Middle frontal gyrus (tissue), 1 donor: ENCODE results near the gene COX5A.
A peak's percentile ranks its signal among the peaks of the same experiment; 100 is the strongest.

ENCODE experiments used
- DNase-seq: peaks from one replicate; pipeline ENCODE4 v3.0.0-alpha.2; 2015; ENCODE audit warnings: low spot score; ENCODE audit errors: extremely low spot score

COX5A gene

DNA sequence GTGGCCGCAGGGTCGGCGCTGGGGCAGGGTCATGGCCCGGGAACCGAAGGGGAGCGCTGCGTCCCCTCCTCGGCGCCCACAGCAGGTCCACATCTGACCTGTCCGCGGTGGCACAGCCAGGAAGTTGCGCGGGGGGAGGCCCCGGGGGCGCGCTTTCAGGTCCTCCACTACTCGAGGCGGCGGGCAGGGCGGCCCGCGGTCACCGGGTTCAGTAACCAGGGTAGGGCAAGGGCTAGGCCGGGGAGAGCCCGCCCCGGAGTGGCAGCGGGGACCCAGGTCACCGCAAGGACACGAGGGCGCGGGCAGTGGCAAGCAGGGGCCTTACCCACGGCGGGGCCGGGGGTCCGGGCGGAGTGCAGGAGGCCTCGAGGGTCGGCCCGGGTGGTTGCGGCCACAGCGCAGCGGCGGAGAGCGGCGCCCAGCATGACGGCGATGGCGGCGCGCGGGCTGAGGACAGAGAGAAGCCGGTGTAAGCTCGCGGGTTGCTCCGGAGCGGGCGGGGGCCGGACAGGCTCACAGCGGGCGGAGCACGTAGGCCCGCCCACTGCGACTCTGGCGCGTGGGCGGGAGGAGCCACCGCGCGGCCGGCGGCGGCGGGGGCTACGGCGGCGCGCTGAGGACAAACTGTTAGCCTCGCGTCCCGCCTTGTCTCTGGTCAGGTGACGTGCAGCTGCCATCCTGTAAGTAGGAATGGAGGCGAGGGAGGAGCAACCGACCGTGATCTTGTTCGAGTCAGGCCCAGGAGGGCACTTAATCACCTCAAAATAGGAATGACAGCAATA lies at the start of gene COX5A:
COX5A (minus strand) TSS at position 484 of the 782 bp plus-strand sequence; CDS start at position 425, 59 bp downstream.
- DNase-seq = peak; percentile 94

DNA sequence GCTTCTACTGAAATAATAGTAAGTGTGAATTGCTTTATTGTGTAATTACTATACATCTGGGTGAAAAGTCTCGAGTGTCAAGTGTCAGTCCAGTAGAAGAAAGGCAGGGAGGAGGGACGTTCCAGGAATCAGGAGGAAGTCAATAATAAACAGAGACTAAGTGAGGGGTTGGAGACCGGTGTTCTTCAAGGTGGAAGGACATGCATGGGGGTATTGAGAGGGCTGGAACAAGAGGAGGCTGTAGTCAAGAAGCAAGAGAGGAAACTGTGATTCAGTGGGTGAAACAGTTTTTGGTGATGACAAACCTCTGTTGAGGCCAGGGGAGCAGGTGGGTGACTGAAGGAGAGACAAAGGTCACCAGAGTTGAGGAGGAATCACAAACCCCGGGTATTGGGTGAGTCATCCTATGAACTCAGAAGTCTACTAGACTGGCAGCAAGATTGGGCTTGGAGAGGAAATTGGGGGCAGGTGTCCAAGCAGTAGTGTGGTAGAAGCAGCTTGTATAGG lies 45.9 kb upstream of the COX5A start:
- DNase-seq = no peak

DNA sequence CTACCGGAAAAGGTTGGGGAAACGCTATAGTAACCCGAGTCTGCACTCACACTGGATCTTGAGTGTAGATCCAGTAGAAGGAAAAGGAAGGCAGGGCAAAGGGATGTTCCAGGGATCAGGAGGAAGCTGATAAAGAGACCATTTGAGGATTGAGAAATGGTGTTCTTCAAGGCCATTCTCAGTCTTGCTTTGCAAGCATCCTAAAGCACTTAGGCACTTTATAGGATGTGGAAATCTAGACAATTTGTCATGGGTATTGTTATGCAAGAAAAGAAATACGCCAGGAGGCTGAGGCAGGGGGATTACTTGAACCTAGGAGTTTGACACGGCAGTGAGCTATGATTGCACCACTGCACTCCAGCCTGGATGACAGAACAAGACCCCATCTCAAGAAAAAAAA lies 44.3 kb upstream of the COX5A start:
- DNase-seq = no peak

GRCh38 chr15:74978503-74978902 lies 40.6 kb upstream of the COX5A start:
- no peak for DNase-seq

DNA sequence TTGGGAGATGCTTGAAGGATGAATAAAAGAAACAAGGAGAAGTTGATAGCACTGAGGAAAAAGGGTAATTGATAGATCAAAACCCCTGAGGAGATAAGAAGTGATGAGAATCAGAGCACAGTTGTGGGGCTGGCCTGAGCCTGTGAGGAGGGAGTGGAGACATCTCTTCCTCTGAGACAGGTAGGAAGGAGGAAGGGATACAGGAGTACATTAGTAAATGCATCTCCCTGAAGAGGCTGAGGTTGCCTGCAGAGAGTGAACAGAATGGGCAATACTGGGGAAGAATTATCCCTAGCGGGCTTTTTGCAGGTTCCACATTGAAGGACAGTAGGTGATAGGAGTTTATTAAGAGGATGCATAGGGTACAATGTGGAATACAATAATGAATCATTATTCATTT lies 40.2 kb upstream of the COX5A start:
- no peak for DNase-seq

- no peak for DNase-seq
Measured at GRCh38 chr15:74977599-74977998, 39.7 kb upstream of the COX5A start.

DNA sequence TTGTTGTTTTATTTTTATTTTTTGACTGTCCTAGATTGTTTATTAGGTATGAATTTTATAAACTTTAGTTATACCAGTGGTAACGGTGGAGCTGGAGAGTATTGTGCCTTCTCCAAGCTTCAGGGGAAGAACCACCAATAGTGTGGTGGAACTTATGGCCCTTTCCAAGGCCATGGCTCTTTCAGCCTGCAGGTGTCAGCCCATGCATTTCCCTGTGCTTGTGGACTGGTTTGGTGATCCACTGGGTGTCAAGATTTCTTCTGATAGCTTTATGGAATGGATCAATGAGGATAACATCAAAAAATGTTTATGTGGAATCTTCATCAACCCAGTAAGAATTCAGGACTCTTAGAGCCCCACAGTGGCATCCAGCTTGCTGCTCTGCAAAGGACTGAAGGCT lies 38.3 kb upstream of the COX5A start:
- no peak for DNase-seq

DNA sequence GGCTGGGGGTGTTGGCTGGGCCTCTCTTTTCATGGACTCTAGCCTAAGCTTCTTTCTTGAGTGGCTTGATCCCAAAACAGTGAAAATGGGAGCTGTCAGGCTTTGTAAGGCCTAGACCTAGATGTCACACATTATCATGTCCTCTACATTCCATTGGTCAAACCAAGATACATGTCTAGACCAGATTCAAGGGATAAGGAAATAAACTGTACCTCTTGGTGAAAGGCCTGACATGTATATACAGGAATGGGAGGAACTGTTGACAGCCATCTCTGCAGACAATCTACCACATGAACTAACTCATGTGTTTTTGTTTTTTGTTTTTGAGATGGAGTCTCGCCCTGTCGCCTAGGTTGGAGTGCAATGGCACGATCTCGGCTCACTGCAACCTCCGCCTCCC lies 29.8 kb upstream of the COX5A start:
- no peak for DNase-seq

DNA sequence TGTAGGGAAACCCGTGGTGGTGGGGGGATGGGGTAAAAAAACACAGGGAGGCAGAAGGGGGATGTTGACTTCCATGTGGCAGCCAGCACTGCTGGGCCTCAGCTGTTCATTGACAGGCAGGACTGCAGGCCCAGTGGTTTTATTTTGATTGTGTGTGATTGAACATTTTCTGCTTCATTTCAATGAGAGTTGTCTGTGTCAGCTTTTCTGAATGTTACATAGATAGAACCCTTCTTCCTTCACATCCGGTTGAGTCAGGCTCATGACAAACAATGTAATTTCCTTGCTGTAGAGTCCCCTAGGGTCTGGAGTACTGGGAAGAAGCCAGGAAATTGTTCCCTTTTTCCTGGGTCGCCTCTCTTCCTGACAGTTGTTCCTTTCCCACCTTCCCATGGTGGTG lies 26.9 kb upstream of the COX5A start:
- no peak for DNase-seq

DNA sequence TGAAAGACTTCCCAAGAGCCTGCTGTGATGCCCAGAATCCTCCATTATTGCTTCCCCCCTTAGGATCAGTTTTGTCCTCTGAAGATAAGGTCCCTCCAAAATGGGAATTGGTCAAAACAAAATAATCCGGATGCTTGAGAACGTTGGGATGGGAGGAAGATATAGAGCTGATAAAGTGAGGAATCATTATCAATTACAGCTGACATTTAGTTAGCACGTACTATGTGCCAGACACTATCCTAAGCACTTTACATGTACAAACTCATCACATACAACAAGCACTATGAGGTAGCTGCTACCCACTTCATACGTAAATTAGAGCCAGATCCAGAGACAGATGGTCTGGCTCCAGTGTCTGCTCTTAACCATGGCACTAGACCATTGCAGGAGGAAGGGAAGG lies 25.3 kb upstream of the COX5A start:
- no peak for DNase-seq

DNA sequence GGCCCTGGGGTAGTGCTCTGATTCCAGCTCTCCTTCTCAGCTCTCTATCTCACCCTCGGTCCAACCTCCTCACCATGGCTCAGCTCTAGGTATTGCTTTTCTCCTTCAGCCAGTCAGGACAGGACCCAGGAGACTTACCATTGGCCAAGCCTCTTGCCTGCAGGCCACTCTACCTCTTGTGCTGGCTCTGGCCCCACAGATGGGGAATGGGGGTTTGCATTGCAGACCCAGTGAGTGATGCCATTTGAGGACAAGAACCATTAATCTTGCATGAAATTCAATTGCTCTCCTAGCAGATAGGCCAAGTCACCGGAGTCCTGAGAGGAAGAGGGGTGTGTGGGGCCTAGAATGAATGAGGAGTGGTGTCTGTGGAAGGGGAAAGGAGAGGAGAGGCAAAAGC lies 24.8 kb upstream of the COX5A start:
- no peak for DNase-seq

DNA sequence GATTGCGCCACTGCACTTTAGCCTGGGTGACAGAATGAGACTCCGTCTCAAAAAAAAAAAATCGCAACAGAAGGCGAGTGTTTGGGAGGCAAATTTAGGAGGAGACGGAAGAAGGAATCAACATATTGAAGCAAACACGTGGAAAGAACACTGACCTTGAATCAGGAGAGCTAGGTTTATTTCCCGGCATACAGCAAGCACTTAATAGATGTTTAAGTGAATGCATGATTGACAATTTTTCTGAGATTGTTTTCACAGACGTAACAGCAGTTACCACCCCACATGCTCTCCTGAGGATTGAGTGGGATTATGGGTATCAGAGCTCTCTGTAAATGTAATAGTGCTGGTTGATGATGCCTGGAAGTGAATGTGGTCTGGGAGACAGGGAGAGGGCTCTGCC lies 24.3 kb upstream of the COX5A start:
- no peak for DNase-seq

- DNase-seq = no peak
Measured at GRCh38 chr15:74961616-74962015, 23.7 kb upstream of the COX5A start.

DNA sequence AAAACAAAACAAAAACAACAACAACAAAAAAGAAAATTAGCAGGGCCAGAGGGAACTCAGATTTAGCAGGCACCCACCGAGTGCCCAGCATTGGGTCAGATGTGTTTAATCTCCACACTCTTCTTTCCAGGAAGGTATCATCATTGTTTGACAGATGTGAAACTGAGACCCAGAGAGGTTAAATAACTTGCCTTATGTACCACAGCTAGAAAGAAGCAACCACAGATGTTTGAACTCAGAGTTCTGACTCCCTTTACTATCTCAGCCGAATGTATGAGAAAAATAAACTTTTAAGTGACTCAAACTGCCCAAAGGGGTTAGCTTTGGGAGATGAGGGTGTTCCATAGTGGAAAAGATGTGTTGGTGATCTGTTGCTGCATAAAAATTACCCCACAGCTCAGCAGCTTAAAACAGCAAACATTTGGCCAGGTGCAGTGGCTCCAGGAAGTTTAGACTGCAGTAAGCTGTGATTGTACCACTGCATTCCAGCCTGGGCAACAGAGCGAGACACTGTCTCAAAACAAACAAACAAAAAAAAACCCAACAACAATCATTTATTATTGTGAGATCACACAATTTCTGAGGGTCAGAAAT lies 23.2 kb upstream of the COX5A start:
- DNase-seq = no peak

GRCh38 chr15:74960286-74960685 lies 22.4 kb upstream of the COX5A start:
- DNase-seq = no peak

- no peak for DNase-seq
Measured at GRCh38 chr15:74959586-74959939, 21.7 kb upstream of the COX5A start.

DNA sequence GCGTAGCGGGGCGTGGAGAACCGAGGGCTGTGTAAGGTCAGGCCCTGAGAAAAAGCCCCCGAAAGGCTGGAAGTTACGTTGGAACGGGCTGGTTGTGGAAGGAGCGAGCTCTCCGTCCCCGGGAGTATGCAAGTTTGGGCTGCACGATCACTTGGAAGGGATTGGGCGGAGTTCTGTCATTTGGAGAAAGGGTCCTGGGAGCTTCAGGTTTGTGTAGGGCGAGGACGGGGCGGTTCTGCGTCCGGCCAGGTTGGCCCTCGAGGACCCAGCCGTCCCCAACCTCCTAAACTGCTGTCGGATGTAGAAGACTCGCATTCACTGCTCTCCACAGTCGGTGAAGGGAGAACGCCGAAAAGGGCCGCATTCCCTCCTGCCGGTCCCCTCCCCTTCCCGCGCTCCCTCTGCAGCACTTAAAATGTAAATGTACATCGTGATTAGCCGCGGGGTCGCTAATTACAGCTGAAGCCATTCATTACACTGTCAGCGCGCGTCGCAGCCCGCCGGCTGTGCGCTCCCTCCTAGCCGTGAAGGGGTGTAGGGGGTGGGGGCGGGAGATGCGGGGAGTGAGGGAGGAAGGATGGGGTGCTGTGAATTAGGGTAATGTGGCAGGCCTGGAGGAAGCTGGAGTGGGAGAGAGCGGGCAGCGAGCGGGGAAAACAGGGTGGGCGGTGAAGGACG lies 21.2 kb upstream of the COX5A start:
- no peak for DNase-seq

- DNase-seq = no peak
Measured at GRCh38 chr15:74958320-74958907, 20.5 kb upstream of the COX5A start.

GRCh38 chr15:74957476-74958035 lies 19.7 kb upstream of the COX5A start:
- DNase-seq = no peak

- peak; percentile 18 for DNase-seq
Measured at GRCh38 chr15:74956648-74957475, 19.0 kb upstream of the COX5A start, which contains the start of gene RPP25. TSS of gene RPP25 (minus strand) at chr15:74956772. CDS start at chr15:74956583, 189 bp downstream.
